ENCODE results near the gene EIF2B4. TPM values are rescaled to one million over a fixed set of nuclear protein-coding genes. Genes with fewer than 3 reads are reported as not detected.
A peak's percentile ranks its signal among the peaks of the same experiment; 100 is the strongest.
"Not testable (repeated sequence)": the region's sequence is repeated elsewhere in the genome, so short reads cannot be mapped to it uniquely, and the experiment has no call there.

EIF2B4 gene
- total RNA-seq, 2 donors from 2014 or later, result 30.0 to 42.7 TPM

- ATAC-seq (replicated peaks in 1 of 2) (no peak), DNase-seq (no peak)
- Mint-ChIP-seq H3K36me3 (ENCODE audit: insufficient read depth in 2 of 2) (peaks cover 12 to 16% of the 10 kb centered on the region in 2 donors), H3K9me3 (no peaks in the 10 kb centered on the region), H3K27ac (peak overlapping the region; percentile 95), H3K4me1 (ENCODE audit: low read depth) (peaks cover 34% of the 10 kb centered on the region), H3K27me3 (ENCODE audit: low read depth) (no peaks in the 10 kb centered on the region), H3K4me3 (peak overlapping the region; percentile 13 to 45)
Measured at GRCh38 chr2:27372937-27373336, 2.8 kb upstream of the EIF2B4 start.

GRCh38 chr2:27370816-27371620 lies 880 bp upstream of the EIF2B4 start:
- Mint-ChIP-seq H3K4me1 (ENCODE audit: low read depth) (peaks cover 34% of the 10 kb centered on the region), H3K36me3 (ENCODE audit: insufficient read depth in 2 of 2) (peaks cover 14 to 15% of the 10 kb centered on the region in 2 donors), H3K27me3 (ENCODE audit: low read depth) (no peaks in the 10 kb centered on the region), H3K4me3 (peak overlapping the region; percentile 82 to 83), H3K9me3 (no peaks in the 10 kb centered on the region), H3K27ac (peak overlapping the region; percentile 95)
- peak; percentile 27 to 38 for DNase-seq
- peak; percentile 13 to 25 for ATAC-seq (replicated peaks in 1 of 2)

- H3K36me3 Mint-ChIP-seq (ENCODE audit: insufficient read depth in 2 of 2), result peaks cover 12 to 13% of the 10 kb centered on the region in 2 donors
- ATAC-seq (replicated peaks in 1 of 2) (no peak), DNase-seq (no peak)
- peak overlapping the region; percentile 82 to 83 for H3K4me3 Mint-ChIP-seq
- no peaks in the 10 kb centered on the region for H3K9me3 Mint-ChIP-seq
- no peaks in the 10 kb centered on the region for H3K27me3 Mint-ChIP-seq (ENCODE audit: low read depth)
- H3K27ac Mint-ChIP-seq, result peak overlapping the region; percentile 27
- H3K4me1 Mint-ChIP-seq (ENCODE audit: low read depth), result peaks cover 34% of the 10 kb centered on the region
Measured at GRCh38 chr2:27369471-27370025, 590 bp downstream of the EIF2B4 start.

DNA sequence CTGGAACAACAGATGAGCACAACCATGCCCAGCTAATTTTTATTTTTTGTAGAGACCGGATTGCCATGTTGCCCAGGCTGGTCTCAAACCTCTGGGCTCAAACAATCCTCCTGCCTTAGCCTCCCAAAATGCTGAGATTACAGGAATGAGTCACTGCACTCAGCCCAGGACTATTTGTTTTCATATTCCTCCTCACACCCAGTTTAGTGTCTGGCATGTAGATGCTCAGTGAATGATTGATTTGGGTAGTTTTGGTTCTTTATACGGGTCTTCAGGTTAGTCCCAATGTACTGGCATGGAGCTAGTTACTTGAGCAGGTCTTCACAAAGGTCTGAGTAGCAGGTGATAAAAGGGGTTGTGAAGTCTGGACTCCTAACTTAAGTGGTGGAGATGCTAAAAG lies 6.2 kb downstream of the EIF2B4 start:
- ATAC-seq (replicated peaks in 1 of 2), result peak; percentile 43
- no peaks in the 10 kb centered on the region for H3K27me3 Mint-ChIP-seq (ENCODE audit: low read depth)
- H3K4me1 Mint-ChIP-seq (ENCODE audit: low read depth), result peaks cover 27% of the 10 kb centered on the region
- H3K9me3 Mint-ChIP-seq, result no peaks in the 10 kb centered on the region
- no peak for DNase-seq
- H3K36me3 Mint-ChIP-seq (ENCODE audit: insufficient read depth in 2 of 2), result peaks cover 1 to 12% of the 10 kb centered on the region in 2 donors
- no peak overlapping the region for H3K4me3 Mint-ChIP-seq
- H3K27ac Mint-ChIP-seq, result no peak overlapping the region

DNA sequence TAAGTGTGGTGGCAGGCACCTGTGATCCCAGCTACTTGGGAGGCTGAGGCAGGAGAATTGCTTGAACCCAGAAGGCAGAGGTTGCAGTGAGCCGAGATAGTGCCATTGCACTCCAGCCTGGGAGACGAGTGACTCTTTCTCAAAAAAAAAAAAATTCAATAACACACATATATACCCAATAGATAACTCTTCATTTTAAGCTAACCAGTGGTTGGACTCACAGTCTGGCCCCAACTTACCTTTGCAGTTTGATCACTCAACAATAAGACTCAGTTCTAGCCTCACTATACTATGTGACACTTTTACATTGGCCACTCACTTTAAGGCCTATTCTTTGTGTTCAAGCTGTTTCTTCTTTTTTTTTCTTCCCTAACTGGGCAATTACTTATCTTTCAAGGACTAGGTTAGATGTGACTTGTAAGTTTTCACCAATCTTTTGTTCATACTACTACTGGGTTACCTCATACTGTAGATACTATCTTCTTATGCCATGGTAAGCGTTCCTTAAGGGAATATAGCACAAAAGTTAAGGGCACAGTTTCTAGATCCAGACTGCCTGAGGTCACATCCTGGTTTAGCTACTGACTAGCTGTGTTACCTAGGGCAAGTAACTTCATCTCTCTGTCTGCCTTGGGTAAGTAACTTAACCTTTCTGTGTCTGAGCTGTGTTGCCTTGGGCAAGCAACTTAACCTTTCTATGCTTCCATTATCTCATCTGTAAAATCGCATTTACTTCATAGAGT lies 7.3 kb downstream of the EIF2B4 start:
- Mint-ChIP-seq H3K9me3 (no peaks in the 10 kb centered on the region), H3K4me1 (ENCODE audit: low read depth) (peaks cover 30% of the 10 kb centered on the region), H3K36me3 (ENCODE audit: insufficient read depth in 2 of 2) (peaks cover 2 to 12% of the 10 kb centered on the region in 2 donors), H3K4me3 (no peak overlapping the region), H3K27ac (no peak overlapping the region), H3K27me3 (ENCODE audit: low read depth) (no peaks in the 10 kb centered on the region)
- DNase-seq (no peak), ATAC-seq (replicated peaks in 1 of 2) (no peak)

GRCh38 chr2:27356382-27357181 lies 13.6 kb downstream of the EIF2B4 start, which contains the start of gene GTF3C2:
TSS of gene GTF3C2 (minus strand) at chr2:27356764. CDS start at chr2:27343554, 13,210 bp downstream.
- peak; percentile 82 for ATAC-seq (replicated peaks in 1 of 2)
- Mint-ChIP-seq H3K27ac (peak within 1 kb of the TSS; percentile 97), H3K4me1 (ENCODE audit: low read depth) (peaks cover 65% of the 10 kb centered on the region), H3K36me3 (ENCODE audit: insufficient read depth in 2 of 2) (peaks cover 5 to 9% of the 10 kb centered on the region in 2 donors), H3K27me3 (ENCODE audit: low read depth) (no peaks in the 10 kb centered on the region), H3K4me3 (peak within 1 kb of the TSS; percentile 95 to 97), H3K9me3 (no peaks in the 10 kb centered on the region)
- peak; percentile 89 to 93 for DNase-seq

DNA sequence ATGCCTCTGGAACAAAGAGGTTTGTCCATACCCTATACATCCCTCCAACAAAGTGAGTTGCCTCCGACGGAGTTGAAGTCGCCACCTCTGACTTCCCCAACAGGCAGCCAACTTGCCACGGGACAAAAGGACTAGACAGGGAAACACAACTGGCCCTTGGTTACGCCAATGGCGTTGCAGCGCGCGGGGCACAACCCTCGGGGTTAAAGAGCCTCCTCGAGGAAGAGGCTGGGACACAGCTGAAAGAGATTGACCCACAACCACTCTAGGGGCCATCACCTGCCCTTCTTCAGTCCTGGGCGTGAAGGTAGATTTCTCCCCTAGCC lies 14.1 kb downstream of the EIF2B4 start:
- Mint-ChIP-seq H3K9me3 (no peaks in the 10 kb centered on the region), H3K27me3 (ENCODE audit: low read depth) (no peaks in the 10 kb centered on the region), H3K4me1 (ENCODE audit: low read depth) (peaks cover 68% of the 10 kb centered on the region), H3K36me3 (ENCODE audit: insufficient read depth in 2 of 2) (peaks cover 4 to 7% of the 10 kb centered on the region in 2 donors), H3K27ac (peak overlapping the region; percentile 97), H3K4me3 (peak overlapping the region; percentile 95 to 97)
- ATAC-seq (replicated peaks in 1 of 2) (peak; percentile 39 to 47), DNase-seq (no peak)

GRCh38 chr2:27354597-27354927 lies 15.6 kb downstream of the EIF2B4 start:
- ATAC-seq (replicated peaks in 1 of 2), result no peak
- H3K4me1 Mint-ChIP-seq (ENCODE audit: low read depth), result peaks cover 61% of the 10 kb centered on the region
- no peaks in the 10 kb centered on the region for H3K27me3 Mint-ChIP-seq (ENCODE audit: low read depth)
- peaks cover 4 to 5% of the 10 kb centered on the region in 2 donors for H3K36me3 Mint-ChIP-seq (ENCODE audit: insufficient read depth in 2 of 2)
- no peaks in the 10 kb centered on the region for H3K9me3 Mint-ChIP-seq
- no peak overlapping the region for H3K27ac Mint-ChIP-seq
- no peak for DNase-seq
- peak overlapping the region; percentile 12 to 95 for H3K4me3 Mint-ChIP-seq

DNA sequence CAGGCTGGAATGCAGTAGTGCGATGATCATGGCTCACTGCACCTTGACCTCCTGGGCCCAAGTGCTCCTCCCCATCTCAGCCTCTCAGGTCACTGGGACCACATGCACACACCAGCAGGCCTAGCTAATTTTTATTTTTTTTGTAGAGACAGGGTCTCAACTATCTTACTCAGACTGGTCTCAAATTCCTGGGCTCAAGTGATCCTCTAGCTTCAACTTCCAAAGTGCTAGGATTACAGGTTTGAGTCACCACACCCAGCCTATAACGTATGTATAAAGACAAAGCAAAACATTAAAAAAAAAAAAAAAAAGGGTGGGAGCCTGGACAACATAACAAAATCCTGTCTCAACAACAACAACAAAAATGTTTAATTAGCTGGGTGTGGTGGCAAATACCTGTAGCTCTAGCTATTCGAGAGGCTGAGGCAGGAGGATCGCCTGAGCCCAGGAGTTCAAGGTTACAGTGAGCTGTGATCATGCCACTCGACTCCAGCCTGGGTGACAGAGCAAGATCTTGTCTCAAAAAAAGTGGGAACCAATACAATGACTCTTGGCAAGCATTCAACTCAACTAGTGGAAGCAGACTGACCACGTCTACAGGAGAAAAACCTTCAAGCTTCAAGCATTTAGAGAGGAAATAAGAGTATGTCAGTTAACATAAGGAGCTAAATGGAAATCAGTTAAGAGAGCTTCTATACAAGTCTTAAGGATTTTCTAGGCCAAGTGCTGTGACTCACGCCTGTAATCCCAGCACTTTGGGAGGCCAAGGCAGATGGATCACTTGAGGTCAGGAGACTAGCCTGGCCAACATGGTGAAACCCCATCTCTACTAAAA lies 16.2 kb downstream of the EIF2B4 start:
- H3K27me3 Mint-ChIP-seq (ENCODE audit: low read depth), result no peaks in the 10 kb centered on the region
- ATAC-seq (replicated peaks in 1 of 2) (no peak), DNase-seq (no peak)
- H3K4me1 Mint-ChIP-seq (ENCODE audit: low read depth), result peaks cover 61% of the 10 kb centered on the region
- peaks cover 4 to 5% of the 10 kb centered on the region in 2 donors for H3K36me3 Mint-ChIP-seq (ENCODE audit: insufficient read depth in 2 of 2)
- no peak overlapping the region for H3K27ac Mint-ChIP-seq
- H3K4me3 Mint-ChIP-seq, result peak overlapping the region; percentile 12 to 23
- no peaks in the 10 kb centered on the region for H3K9me3 Mint-ChIP-seq

- H3K9me3 Mint-ChIP-seq; H3K4me3 Mint-ChIP-seq; H3K27me3 Mint-ChIP-seq (ENCODE audit: low read depth); DNase-seq; ATAC-seq (replicated peaks in 1 of 2); H3K27ac Mint-ChIP-seq; H3K36me3 Mint-ChIP-seq (ENCODE audit: insufficient read depth in 2 of 2): not testable (repeated sequence)
- peaks cover 56% of the 10 kb centered on the region for H3K4me1 Mint-ChIP-seq (ENCODE audit: low read depth)
Measured at GRCh38 chr2:27353386-27353761, 16.8 kb downstream of the EIF2B4 start.

- no peaks in the 10 kb centered on the region for H3K9me3 Mint-ChIP-seq
- peaks cover 48% of the 10 kb centered on the region for H3K4me1 Mint-ChIP-seq (ENCODE audit: low read depth)
- DNase-seq (peak; percentile 21 to 24), ATAC-seq (replicated peaks in 1 of 2) (peak; percentile 32 to 45)
- H3K4me3 Mint-ChIP-seq, result peak overlapping the region; percentile 51 to 55
- peak overlapping the region; percentile 29 for H3K27ac Mint-ChIP-seq
- peaks cover under 1 to 7% of the 10 kb centered on the region in 2 donors for H3K36me3 Mint-ChIP-seq (ENCODE audit: insufficient read depth in 2 of 2)
- H3K27me3 Mint-ChIP-seq (ENCODE audit: low read depth), result no peaks in the 10 kb centered on the region
Measured at GRCh38 chr2:27351802-27352598, 18.1 kb downstream of the EIF2B4 start.

Data from activated T-cell treated with anti-CD3 and anti-CD28 coated beads, Interleukin-2, amount 50 U/mL, for 72 hours (primary cell).